Femur (tissue), 1 donor: ENCODE data around the gene IP6K1.
"Not testable (repeated sequence)": the region's sequence is repeated elsewhere in the genome, so short reads cannot be mapped to it uniquely, and the experiment has no call there.

Experiments
- DNase-seq: peaks from one replicate; pipeline ENCODE4 v3.0.0-alpha.2; 2017

The IP6K1 gene

DNA sequence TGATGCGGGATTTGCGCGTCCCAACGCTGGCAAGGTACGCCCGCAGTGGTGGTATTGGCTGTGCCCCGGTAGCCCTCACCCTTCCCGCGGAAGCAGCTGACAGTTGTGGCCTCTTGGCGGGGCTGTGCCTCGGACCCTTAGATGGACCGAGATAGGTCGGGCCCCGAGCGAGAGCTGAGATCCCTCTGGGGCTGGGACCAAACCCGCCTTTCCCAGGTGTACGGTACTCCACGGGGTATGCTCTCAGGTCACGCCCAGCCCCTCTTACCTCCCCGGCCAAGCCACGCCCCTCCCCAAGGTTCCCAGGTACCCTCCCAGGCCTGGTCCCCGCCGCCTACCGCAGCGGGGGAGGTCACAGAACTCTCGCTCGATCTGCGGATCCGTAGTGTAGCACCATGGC, 100.0 kb downstream of the IP6K1 start:
- DNase-seq: not testable (repeated sequence)

DNA sequence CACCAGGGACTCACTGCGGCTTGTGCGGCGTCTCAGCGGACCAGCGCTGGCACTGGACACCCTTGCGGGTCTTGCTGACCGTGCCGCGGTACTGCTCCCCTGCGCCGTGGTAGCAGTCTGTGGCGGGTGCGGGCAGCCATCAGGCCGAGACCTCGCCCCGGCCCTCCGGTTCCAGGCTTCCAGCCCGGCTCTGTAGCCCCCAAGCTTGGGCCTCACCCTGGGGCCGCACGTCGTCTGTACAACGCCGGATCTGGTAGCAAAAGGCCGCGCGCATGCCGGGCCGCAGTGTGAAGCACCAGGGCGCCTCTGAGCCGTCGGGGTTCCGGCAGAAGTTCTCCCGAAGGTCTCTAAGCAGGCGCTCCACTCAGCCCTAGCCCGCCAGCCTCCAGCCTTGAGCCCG, 100.5 kb downstream of the IP6K1 start:
- DNase-seq: not testable (repeated sequence)

DNA sequence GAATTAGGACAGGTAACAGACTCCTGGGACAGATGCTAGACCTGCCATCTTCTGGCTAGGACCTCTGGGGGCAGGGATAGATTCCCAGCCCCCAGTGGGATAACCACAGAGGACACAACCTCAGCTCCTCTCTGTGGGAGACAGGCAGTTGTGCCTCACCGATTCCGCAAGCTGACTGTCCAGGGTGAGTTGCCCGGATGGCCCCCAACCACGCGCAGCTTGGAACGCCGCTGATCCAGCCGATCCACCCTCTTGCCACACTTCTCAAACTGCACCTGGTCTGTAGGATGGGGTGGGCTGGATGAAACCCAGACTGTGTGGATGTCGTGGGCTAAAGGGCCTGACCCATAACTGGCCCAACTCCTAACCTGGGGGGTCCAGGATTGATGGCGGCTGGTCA, 101.2 kb downstream of the IP6K1 start:
- not testable (repeated sequence) for DNase-seq

DNA sequence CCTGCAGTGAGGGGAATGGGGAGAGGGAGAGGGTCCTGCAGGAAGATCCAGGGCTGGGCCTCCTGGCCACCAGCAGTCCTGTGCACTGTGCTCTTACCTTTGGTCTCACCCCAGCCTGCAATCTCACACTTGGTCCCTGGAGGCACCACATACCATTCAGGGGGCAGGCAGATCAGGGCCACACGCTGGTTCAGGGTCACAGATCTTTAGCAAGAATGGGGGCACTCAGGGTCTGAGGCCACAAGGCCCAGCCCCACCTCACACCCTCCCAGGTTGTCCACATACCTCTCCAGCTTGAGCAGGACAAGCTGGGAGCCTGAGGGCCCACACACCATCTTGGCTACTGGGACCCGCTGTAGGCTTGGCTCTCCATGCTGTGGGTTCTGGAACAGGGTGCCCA, 101.9 kb downstream of the IP6K1 start:
- not testable (repeated sequence) for DNase-seq

DNA sequence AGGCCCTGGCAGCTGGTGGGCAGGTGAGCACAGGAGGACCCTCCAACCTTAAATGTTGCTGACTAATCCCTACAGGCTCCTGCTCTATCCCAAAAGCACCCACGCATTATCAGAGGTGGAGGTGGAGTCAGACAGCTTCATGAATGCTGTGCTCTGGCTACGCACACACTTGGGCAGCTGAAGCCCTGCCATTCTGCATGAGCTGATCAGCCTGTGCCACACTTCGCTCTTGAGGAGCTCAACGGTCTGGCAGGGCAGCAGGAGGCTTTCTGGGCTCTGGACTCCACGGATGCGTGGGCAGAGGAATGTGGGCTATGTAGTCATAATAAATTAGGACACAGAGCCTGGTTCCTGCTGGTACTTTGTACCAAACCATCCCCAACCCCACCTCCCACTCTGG, 103.2 kb downstream of the IP6K1 start:
- no peak for DNase-seq

DNA sequence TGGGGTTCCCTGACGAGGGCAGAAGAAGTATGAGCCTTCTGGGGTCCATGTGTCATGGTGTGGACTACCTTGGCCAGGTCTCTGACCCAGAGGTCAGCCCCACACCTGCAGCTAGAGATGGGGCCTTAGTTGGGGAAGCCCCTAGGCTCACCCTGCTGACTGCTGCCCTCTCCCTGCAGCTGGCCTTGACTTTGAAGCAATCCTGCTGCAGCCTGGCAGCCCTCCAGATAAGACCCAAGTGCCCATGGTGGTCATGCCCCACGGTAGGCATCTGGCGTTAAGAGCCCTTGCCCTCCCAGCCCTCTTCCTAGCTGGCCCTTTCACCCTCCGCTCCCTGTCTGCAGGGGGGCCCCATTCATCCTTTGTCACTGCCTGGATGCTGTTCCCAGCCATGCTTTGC, 104.8 kb downstream of the IP6K1 start:
- DNase-seq: no peak

DNA sequence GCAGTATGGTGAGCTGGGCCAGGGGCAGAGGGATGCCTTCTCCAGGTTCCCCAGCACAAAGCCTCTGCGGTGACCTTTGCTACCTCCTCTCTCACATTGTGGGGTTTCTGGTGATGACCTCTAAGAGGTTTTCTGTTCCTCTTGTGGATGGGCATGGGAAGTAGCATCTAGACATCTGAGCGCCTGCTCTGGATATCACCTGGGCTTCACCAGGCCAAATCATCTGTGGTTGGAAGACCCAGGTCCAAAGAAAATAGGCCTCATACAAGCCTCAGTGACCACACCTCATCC, 105.2 kb downstream of the IP6K1 start:
- no peak for DNase-seq

DNA sequence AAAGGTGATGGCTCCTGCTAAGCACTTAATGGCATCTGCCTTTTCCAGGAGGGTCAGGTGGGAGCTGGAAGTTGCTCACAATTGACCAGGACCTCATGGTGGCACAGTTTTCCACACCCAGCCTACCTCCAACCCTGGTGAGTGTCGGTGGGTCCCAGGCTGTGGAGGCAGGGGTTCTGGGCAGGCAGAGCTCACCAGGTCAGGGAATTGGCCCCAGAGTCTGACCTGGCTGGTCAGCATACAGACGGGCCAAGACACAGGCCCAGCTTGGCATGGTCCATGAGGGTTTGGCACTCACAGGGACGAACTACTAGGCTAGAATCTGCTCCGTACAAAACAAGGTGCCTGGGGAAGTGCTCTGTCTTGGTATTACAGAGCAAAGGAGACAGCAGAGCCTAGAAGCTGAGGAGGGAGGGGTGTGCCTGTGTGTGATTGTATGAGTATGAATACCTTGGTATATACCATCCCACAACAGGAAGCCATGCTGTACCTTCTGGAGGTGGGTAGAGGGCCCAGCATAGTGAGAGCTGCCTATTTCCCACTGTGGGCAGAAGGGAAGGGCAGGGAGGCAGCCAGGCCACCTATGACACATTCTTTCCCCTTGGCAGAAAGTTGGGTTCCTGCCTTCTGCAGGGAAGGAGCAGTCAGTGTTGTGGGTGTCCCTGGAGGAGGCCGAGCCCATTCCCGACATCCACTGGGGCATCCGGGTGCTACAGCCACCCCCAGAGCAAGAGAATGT, 105.7 kb downstream of the IP6K1 start:
- DNase-seq: no peak

DNA sequence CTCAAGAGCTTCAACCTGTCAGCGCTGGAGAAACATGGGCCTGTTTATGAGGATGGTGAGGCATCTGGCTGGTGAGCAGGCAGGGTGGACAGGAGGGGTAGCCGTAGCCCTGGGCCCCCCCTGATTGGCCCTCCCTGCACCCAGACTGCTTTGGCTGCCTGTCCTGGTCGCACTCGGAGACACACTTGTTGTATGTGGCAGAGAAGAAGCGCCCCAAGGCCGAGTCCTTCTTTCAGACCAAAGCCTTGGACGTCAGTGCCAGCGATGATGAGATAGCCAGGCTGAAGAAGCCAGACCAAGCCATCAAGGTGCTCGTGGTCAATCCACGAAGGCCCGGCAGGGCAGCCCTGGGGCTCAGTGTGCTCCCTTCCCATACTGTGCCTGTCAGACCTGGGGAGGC, 110.4 kb downstream of the IP6K1 start:
- no peak for DNase-seq

DNA sequence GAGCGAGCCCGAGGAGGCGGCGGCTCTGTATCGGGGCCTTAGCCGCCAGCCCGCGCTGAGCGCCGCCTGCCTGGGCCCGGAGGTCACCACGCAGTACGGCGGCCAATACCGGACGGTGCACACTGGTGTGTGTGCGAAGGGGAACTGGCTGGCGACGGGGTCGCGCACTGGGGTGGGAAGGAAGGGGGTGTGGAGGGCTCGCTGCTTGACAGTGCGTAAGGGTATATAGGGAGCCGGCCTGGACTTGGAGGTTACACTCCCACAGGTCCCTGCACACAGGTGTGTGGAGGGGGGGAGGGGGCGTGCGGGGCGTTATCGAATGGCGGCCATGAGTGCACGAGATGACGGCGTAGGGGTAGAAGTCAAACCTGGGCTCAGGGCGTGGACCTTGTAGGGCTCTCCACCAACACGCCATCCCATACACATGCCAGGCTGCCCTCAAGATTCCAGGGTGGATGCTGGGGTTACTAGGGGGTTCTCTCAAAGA, 111.8 kb downstream of the IP6K1 start:
- DNase-seq: no peak
